Measurements from ENCODE around the gene CCNJL.

DNA sequence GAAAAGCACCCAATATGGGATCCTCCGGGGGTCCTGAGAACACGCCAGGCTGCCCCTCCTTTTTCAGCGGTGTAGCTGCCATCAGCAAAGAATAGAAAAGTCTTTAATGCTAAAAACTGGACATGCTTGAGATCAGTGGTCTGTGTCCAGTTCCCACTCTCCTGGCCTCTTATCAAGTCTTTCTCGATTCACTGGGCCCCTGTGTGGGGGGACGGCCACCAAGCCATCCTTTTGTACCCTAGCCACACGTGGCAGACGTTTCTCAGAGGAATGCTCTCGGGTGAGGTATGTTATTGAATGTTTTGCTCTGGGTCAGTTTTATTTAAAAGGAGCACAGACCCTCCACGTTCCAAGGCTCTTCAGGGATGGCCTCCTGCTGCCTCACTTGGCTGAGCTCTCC, 59.4 kb downstream of the CCNJL start:
- TF ChIP-seq CTCF (IDR thresholded peaks at IDR 0.05; ENCODE audit: low read depth, low read length) = no peak
- TF ChIP-seq POLR2A (IDR thresholded peaks at IDR 0.05; ENCODE audit: extremely low read depth, insufficient read length) = no peak
- no peak for TF ChIP-seq MYC (IDR thresholded peaks at IDR 0.05; ENCODE audit: low read depth, low read length)

All from NB4 (cell line).